Gastrocnemius medialis (tissue), 4 donors: ENCODE results near the gene TNFSF10.

ENCODE experiments used
- POLR2A ChIP-seq, 2 donors: fragments of 450-650 bp; IDR thresholded peaks; one replicate each; pipeline ENCODE4 v1.6.1; 2017; ENCODE audit warnings: antibody characterized with exemption in 2 of 2, mild to moderate bottlenecking in 2 of 2, moderate library complexity in 2 of 2
- TF ChIP-seq, protein P1 (sequence below), 5 experiments: fragments of 450-650 bp in 3 of 5; fragments of 200-600 bp in 2 of 5; sonication (generic) in 2 of 5; IDR thresholded peaks in 4 of 5; conservative IDR thresholded peaks in 1 of 5; 1 replicate in 4 of 5; 2 replicates in 1 of 5; pipeline ENCODE4 v1.5.1; 2016 to 2019; ENCODE audit warnings: antibody characterized with exemption in 5 of 5, mild to moderate bottlenecking in 3 of 5, moderate library complexity in 3 of 5

DNA sequence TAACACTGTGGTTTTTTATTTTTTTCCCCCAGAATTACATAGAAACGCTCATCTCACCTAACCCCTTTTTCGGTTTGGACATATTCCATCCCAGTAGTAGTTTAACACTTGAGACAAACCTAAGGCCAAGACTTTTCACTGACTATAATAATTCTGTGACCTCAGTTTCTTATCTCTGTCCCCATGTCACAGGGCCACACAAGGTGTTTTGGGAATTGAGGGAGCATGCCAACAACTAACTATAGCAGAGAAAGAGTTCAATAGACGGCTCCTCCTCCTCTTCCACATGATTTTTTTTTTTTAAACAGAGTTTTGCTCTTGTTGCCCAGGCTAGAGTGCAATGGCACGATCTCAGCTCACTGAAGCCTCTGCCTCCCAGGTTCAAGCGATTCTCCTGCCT, 47.5 kb downstream of the TNFSF10 start:
- TF ChIP-seq, protein P1, sequence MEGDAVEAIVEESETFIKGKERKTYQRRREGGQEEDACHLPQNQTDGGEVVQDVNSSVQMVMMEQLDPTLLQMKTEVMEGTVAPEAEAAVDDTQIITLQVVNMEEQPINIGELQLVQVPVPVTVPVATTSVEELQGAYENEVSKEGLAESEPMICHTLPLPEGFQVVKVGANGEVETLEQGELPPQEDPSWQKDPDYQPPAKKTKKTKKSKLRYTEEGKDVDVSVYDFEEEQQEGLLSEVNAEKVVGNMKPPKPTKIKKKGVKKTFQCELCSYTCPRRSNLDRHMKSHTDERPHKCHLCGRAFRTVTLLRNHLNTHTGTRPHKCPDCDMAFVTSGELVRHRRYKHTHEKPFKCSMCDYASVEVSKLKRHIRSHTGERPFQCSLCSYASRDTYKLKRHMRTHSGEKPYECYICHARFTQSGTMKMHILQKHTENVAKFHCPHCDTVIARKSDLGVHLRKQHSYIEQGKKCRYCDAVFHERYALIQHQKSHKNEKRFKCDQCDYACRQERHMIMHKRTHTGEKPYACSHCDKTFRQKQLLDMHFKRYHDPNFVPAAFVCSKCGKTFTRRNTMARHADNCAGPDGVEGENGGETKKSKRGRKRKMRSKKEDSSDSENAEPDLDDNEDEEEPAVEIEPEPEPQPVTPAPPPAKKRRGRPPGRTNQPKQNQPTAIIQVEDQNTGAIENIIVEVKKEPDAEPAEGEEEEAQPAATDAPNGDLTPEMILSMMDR (IDR thresholded peaks at IDR 0.05 in 4 of 5, conservative IDR thresholded peaks at IDR 0.05 in 1 of 5), result no peak
- no peak for TF ChIP-seq POLR2A (IDR thresholded peaks at IDR 0.05)
